NCI-H2171 treated with DMSO at 0.1 percent for 48 hours (cell line): ENCODE results near the gene MS4A12.
"Not testable (repeated sequence)": the region's sequence is repeated elsewhere in the genome, so short reads cannot be mapped to it uniquely, and the experiment has no call there.

Experiments
- DNase-seq: peaks from one replicate; lab custom pipeline; 2025; lab: John Stamatoyannopoulos, UW

MS4A12 gene

GRCh38 chr11:60512651-60513225, 20.2 kb downstream of the MS4A12 start:
- no peak for DNase-seq

- DNase-seq: no peak
Observed at GRCh38 chr11:60513496-60514460, 21.2 kb downstream of the MS4A12 start.

GRCh38 chr11:60515144-60515855, 22.7 kb downstream of the MS4A12 start, which contains the start of gene MS4A13:
TSS of gene MS4A13 (plus strand) at chr11:60515392. CDS start at chr11:60518084, 2,692 bp downstream.
- DNase-seq: no peak

GRCh38 chr11:60528465-60528864, 35.9 kb downstream of the MS4A12 start:
- DNase-seq: no peak

GRCh38 chr11:60528934-60529333, 36.4 kb downstream of the MS4A12 start:
- DNase-seq: no peak

- DNase-seq: no peak
Observed at GRCh38 chr11:60530454-60531100, 38.0 kb downstream of the MS4A12 start.

GRCh38 chr11:60532383-60532782, 39.8 kb downstream of the MS4A12 start:
- DNase-seq: not testable (repeated sequence)

- not testable (repeated sequence) for DNase-seq
Observed at GRCh38 chr11:60538627-60539026, 46.0 kb downstream of the MS4A12 start.

- no peak for DNase-seq
Observed at GRCh38 chr11:60544077-60544476, 51.5 kb downstream of the MS4A12 start.
